Muscle of arm (tissue), 12 donors: Measurements from ENCODE around the gene NUP93. TPM values are rescaled to one million over a fixed set of nuclear protein-coding genes. Genes with fewer than 3 reads are reported as not detected.

Experiments
- DNase-seq: peaks from one replicate; pipeline ENCODE4 v3.0.0-alpha.2; 2013
- polyA plus RNA-seq, 12 donors: library from polyadenylated mRNA; unstranded; fragments of 120-200 nt; gene quantifications; one replicate each; pipeline ENCODE4 v1.2.1, GENCODE V29; 2013; ENCODE audit not compliant: insufficient read length in 12 of 12

NUP93 gene
- polyA plus RNA-seq, 12 donors, result 19.8 to 64.2 (median 40.9) TPM; not detected in 1

DNA sequence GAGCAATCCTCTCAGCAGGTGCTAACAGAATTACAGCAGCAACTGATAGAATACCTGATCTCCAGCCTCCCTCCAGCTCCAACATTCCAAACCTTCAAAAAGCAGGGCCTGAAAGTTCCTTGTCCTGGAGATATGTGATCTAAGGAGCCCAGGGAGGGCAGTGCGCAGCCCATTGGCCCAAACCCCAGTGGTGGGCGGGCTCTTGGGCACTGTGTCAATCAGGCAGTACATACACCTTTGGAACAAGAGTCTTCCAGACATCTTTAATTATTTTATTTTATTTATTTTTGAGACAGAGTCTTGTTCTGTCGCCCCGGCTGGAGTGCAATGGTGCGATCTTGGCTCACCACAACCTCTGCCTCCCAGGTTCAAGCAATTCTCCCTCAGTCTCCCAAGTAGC lies 159.3 kb downstream of the NUP93 start:
- no peak for DNase-seq

DNA sequence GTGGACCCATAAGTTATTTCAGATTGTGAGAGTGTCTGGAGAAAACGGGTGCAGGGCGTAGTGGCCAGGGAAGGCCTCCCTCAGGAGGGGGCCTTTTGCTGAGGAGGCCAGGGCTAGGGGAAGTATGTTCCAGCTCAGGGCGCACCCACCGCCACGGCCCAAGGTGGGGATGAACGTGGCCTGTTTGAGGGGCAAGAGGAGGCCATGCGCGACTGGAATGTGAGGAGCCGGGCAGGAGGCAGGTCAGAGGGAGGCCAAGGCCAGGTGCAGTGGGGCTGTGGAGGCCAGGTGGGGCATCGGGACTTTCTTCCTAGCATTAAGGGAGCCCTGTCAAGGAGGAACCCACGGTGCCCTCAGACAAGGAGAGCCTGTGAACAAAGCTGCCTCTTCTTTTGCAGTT lies 161.8 kb downstream of the NUP93 start:
- DNase-seq, result no peak

DNA sequence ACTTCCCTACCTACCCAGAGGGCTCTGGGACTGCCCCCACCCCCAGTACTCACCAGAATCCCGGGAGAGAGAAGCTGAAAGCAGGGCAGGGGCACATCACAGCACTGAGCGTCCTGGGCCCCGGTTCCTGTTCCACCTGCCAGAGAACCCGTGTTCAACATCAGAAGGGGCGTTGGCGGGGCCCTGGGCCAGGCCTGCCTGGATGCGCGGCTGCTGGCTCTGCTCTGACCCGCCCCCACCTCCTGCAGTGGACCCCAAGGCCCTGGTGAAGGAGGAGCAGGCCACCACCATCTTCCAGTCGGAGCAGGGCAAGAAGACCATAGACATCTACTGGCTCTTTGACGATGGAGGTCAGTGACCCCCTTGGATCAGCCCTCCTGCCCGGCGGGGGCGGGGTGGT lies 162.8 kb downstream of the NUP93 start:
- no peak for DNase-seq

GRCh38 chr16:56894331-56894917 lies 164.5 kb downstream of the NUP93 start:
- no peak for DNase-seq

DNA sequence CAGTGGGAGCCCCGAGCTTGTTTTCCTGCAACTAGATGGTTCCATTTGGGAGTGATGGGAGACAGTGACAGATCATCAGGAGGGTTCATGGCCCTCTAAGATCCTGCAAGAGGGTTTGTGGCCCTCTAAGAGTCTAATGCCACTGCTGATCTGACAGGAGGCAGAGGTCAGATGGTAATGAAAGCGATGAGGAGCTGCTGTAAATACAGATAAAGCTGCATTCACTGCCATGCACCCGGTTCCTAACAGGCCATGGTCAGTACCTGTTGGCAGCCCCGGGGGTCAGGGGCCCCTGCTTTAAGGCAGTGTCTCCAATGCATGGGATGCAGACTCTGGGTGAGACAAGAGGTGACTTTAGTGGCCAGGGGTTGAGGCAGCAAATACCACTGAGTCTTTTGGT lies 165.9 kb downstream of the NUP93 start:
- DNase-seq, result no peak

- DNase-seq, result no peak
Measured at GRCh38 chr16:56896244-56896643, 166.3 kb downstream of the NUP93 start.

DNA sequence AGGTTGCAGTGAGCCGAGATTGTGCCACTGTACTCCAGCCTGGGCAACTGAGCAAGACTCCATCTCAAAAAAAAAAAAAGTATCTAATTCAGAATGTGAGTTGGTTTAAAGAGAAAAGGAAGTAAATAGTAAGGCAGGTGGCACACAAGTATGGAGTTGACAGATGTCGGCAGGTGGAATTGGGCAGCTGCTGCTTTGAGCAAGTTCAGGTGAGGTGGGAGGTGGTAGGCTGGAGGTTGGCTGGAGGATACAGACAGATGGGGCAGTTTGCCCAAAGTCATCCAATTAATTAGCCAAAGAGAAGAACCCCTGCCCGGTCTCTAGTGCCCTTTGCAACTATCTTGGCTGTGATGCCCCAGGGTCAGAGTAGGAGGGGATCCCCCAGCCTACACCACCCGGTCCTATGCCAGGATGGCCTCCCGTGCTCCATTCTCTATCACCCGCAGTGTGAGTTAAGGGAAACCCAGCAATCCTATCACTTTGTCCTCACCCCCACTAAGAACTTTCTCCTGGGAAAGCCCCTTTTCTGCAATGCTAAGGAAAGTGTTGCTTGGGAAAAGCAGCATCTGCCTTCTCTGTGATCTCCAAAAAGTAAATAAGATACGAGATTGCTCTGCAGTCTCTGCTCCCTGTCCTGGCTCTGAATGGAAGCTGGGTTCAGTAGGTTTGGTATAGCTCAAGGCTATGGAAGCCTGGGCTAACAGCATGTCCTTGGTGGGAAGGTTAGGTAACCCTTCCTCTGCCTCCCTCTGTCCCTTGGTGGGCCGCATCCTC lies 167.3 kb downstream of the NUP93 start:
- DNase-seq, result no peak

- no peak for DNase-seq
Measured at GRCh38 chr16:56898847-56899246, 168.9 kb downstream of the NUP93 start.

Other genes starting within 250 kb of the NUP93 start
- 10 to 100 TPM in 11 of 12 donors, not detected in 1; 19.8 to 71.6 (median 49.9) TPM for gene BBS2, start 210.1 kb upstream of the NUP93 start, polyA plus RNA-seq
- gene MT4, start 165.1 kb upstream of the NUP93 start, polyA plus RNA-seq, result not detected
- 10 to 100 TPM in 5 of 12 donors, 1 to 10 TPM in 5, not detected in 2; 2.2 to 22.0 (median 9.9) TPM for gene MT3, start 140.6 kb upstream of the NUP93 start, polyA plus RNA-seq
- gene MT2A, start 121.5 kb upstream of the NUP93 start, polyA plus RNA-seq, result 10 to 100 TPM in 11 of 12 donors, not detected in 1; 17.0 to 71.5 (median 23.2) TPM
- 100 to 1,000 TPM in 1 of 12 donors, 10 to 100 TPM in 10, not detected in 1; 11.9 to 138 (median 18.4) TPM for gene MT1E, start 104.3 kb upstream of the NUP93 start, polyA plus RNA-seq
- 1 to 10 TPM in 3 of 12 donors, under 1 TPM in 6, not detected in 3; 0.53 to 1.3 (median 0.82) TPM for gene MT1M, start 97.5 kb upstream of the NUP93 start, polyA plus RNA-seq
- gene MT1A, start 91.5 kb upstream of the NUP93 start, polyA plus RNA-seq, result 1 to 10 TPM in 1 of 12 donors, under 1 TPM in 1, not detected in 10; 0.77 to 1.1 TPM
- not detected for gene MT1B, start 78.2 kb upstream of the NUP93 start, polyA plus RNA-seq
- 10 to 100 TPM in 1 of 12 donors, 1 to 10 TPM in 7, under 1 TPM in 2, not detected in 2; 0.55 to 38.7 (median 2.0) TPM for gene MT1F, start 72.2 kb upstream of the NUP93 start, polyA plus RNA-seq
- 100 to 1,000 TPM in 1 of 12 donors, 10 to 100 TPM in 1, 1 to 10 TPM in 5, under 1 TPM in 3, not detected in 2; 0.43 to 744 (median 1.7) TPM for gene MT1G, start 62.1 kb upstream of the NUP93 start, polyA plus RNA-seq
- gene MT1H, start 60.3 kb upstream of the NUP93 start, polyA plus RNA-seq, result 100 to 1,000 TPM in 1 of 12 donors, 10 to 100 TPM in 1, 1 to 10 TPM in 2, not detected in 8; 1.1 to 179 (median 5.6) TPM
- gene MT1X, start 47.7 kb upstream of the NUP93 start, polyA plus RNA-seq, result 100 to 1,000 TPM in 1 of 12 donors, 10 to 100 TPM in 4, 1 to 10 TPM in 6, not detected in 1; 7.8 to 137 (median 10.0) TPM
- gene SLC12A3, start 135.1 kb downstream of the NUP93 start, polyA plus RNA-seq, result under 1 TPM in 6 of 12 donors, not detected in 6; 0.07 to 0.22 (median 0.15) TPM
- gene HERPUD1, start 202.0 kb downstream of the NUP93 start, polyA plus RNA-seq, result 100 to 1,000 TPM in 2 of 12 donors, 10 to 100 TPM in 9, not detected in 1; 62.1 to 104 (median 84.3) TPM
- gene CETP, start 231.8 kb downstream of the NUP93 start, polyA plus RNA-seq, result 10 to 100 TPM in 1 of 12 donors, 1 to 10 TPM in 9, not detected in 2; 5.6 to 10.1 (median 7.3) TPM